Hepatocyte (in vitro differentiated cells): ENCODE measurements around the gene MED13L. TPM values are rescaled to one million over a fixed set of nuclear protein-coding genes. Genes with fewer than 3 reads are reported as not detected.

Experiments
- DNase-seq: peaks from one replicate; pipeline ENCODE4 v3.0.0-alpha.2; 2016; ENCODE audit warnings: low spot score
- H2AFZ ChIP-seq: fragments of 200-600 bp; sonication (generic); 2 replicates; pipeline ENCODE4 v1.6.0; 2016; ENCODE audit warnings: antibody characterized with exemption, mild to moderate bottlenecking
- H3K27ac ChIP-seq: fragments of 200-600 bp; sonication (generic); 2 replicates; pipeline ENCODE4 v1.5.1; 2016; ENCODE audit warnings: mild to moderate bottlenecking
- H3K27me3 ChIP-seq: fragments of 200-600 bp; sonication (generic); 2 replicates; pipeline ENCODE4 v1.6.1; 2016
- H3K36me3 ChIP-seq: fragments of 200-600 bp; sonication (generic); replicated peaks from 2 replicates; pipeline ENCODE4 v1.5.1; 2016; ENCODE audit warnings: low read depth; ENCODE audit not compliant: insufficient read depth
- H3K4me1 ChIP-seq: fragments of 200-600 bp; sonication (generic); 2 replicates; pipeline ENCODE4 v1.5.1; 2016; ENCODE audit warnings: mild to moderate bottlenecking, moderate library complexity; ENCODE audit not compliant: insufficient read depth
- H3K4me2 ChIP-seq: fragments of 200-600 bp; sonication (generic); 2 replicates; pipeline ENCODE4 v1.6.0; 2016
- H3K4me3 ChIP-seq: fragments of 200-600 bp; sonication (generic); 2 replicates; pipeline ENCODE4 v1.5.1; 2016; ENCODE audit warnings: mild to moderate bottlenecking
- H3K79me2 ChIP-seq: fragments of 200-600 bp; sonication (generic); 2 replicates; pipeline ENCODE4 v1.6.0; 2017; ENCODE audit warnings: mild to moderate bottlenecking
- H3K9me2 ChIP-seq: fragments of 200-600 bp; sonication (generic); replicated peaks from 2 replicates; pipeline ENCODE4 v1.6.0; 2017; ENCODE audit warnings: mild to moderate bottlenecking; ENCODE audit not compliant: insufficient read depth
- H3K9me3 ChIP-seq: fragments of 200-600 bp; sonication (generic); 2 replicates; pipeline ENCODE4 v1.5.1; 2016; ENCODE audit warnings: low read depth, mild to moderate bottlenecking
- H4K20me1 ChIP-seq: fragments of 200-600 bp; sonication (generic); 2 replicates; pipeline ENCODE4 v1.6.0; 2016; ENCODE audit warnings: mild to moderate bottlenecking; ENCODE audit not compliant: insufficient read depth, poor library complexity, severe bottlenecking
- CTCF ChIP-seq: fragments of 200-600 bp; sonication (generic); IDR thresholded peaks from 2 replicates; pipeline ENCODE4 v1.5.1; 2016; ENCODE audit warnings: antibody characterized with exemption, mild to moderate bottlenecking; ENCODE audit not compliant: poor library complexity
- EZH2 ChIP-seq: fragments of 200-600 bp; sonication (generic); IDR thresholded peaks from 2 replicates; pipeline ENCODE4 v1.6.1; 2016; ENCODE audit warnings: antibody characterized with exemption, mild to moderate bottlenecking, borderline replicate concordance
- EZH2phosphoT487 ChIP-seq: fragments of 200-600 bp; sonication (generic); IDR thresholded peaks from one replicate; pipeline ENCODE4 v1.6.1; 2018; ENCODE audit warnings: antibody characterized with exemption, mild to moderate bottlenecking, low read depth, moderate library complexity; ENCODE audit not compliant: unreplicated experiment, severe bottlenecking
- WGBS: methylation state at CpG from one replicate; pipeline ENCODE4 v1.1.6; 2016; ENCODE audit warnings: low lambda C conversion rate; ENCODE audit errors: missing lambda C conversion rate; 5-methylcytosine and 5-hydroxymethylcytosine counted together
- polyA plus RNA-seq: library from polyadenylated mRNA; unstranded; fragments of >200 nt; fragmentation: Nextera tagmentation; extraction: Ambion mirVana; gene quantifications from 2 replicates; pipeline ENCODE4 v1.2.1, GENCODE V29; 2016
- total RNA-seq: library from RNA; depleted of rRNA; stranded (reverse); fragments of >200 nt; gene quantifications from 2 replicates; pipeline ENCODE4 v1.2.3, GENCODE V29; 2014

MED13L gene
- total and polyA plus RNA-seq, 2 experiments from 2014 or later: 23.7 to 135 TPM

- WGBS: 75% methylated on average over 5 of the region's 5 CpGs
- Histone ChIP-seq H3K4me2 (no peak overlapping the region), H3K27ac (no peak overlapping the region), H3K4me1 (peaks cover 20% of the 10 kb centered on the region), H2AFZ (no peak overlapping the region), H3K4me3 (no peak overlapping the region), H3K27me3 (no peaks in the 10 kb centered on the region), H3K9me3 (no peaks in the 10 kb centered on the region), H3K9me2 (no peaks in the 10 kb centered on the region), H3K79me2 (peaks cover 99% of the 10 kb centered on the region), H4K20me1 (peaks cover 91% of the 10 kb centered on the region), H3K36me3 (no peaks in the 10 kb centered on the region)
- DNase-seq: no peak
- no peak for TF ChIP-seq EZH2
- TF ChIP-seq EZH2phosphoT487: no peak
- TF ChIP-seq CTCF: no peak
Measured at GRCh38 chr12:116150452-116150851, 127.0 kb downstream of the MED13L start.

- Histone ChIP-seq H3K36me3 (no peaks in the 10 kb centered on the region), H3K9me3 (no peaks in the 10 kb centered on the region), H3K4me1 (peaks cover 20% of the 10 kb centered on the region), H4K20me1 (peaks cover 91% of the 10 kb centered on the region), H2AFZ (no peak overlapping the region), H3K9me2 (no peaks in the 10 kb centered on the region), H3K4me2 (no peak overlapping the region), H3K4me3 (no peak overlapping the region), H3K27ac (no peak overlapping the region), H3K27me3 (no peaks in the 10 kb centered on the region), H3K79me2 (peaks cover 99% of the 10 kb centered on the region)
- 79% methylated on average over 4 of the region's 4 CpGs for WGBS
- TF ChIP-seq EZH2 (no peak), CTCF (no peak), EZH2phosphoT487 (no peak)
- DNase-seq: no peak
Measured at GRCh38 chr12:116150001-116150400, 127.5 kb downstream of the MED13L start.

- 94% methylated on average over 3 of the region's 3 CpGs for WGBS
- no peak overlapping the region for H2AFZ ChIP-seq
- no peak overlapping the region for H3K4me2 ChIP-seq
- H3K36me3 ChIP-seq: no peaks in the 10 kb centered on the region
- TF ChIP-seq EZH2phosphoT487 (no peak), EZH2 (no peak), CTCF (no peak)
- no peaks in the 10 kb centered on the region for H3K9me3 ChIP-seq
- no peaks in the 10 kb centered on the region for H3K27me3 ChIP-seq
- no peak for DNase-seq
- H3K79me2 ChIP-seq: peaks cover 99% of the 10 kb centered on the region
- H3K9me2 ChIP-seq: no peaks in the 10 kb centered on the region
- H3K4me1 ChIP-seq: peaks cover 22% of the 10 kb centered on the region
- peaks cover 91% of the 10 kb centered on the region for H4K20me1 ChIP-seq
- H3K4me3 ChIP-seq: no peak overlapping the region
- H3K27ac ChIP-seq: no peak overlapping the region
Measured at GRCh38 chr12:116148844-116149243, 128.6 kb downstream of the MED13L start.

GRCh38 chr12:116146386-116146785, 131.1 kb downstream of the MED13L start:
- H3K4me2 ChIP-seq: no peak overlapping the region
- H3K9me3 ChIP-seq: no peaks in the 10 kb centered on the region
- H4K20me1 ChIP-seq: peaks cover 93% of the 10 kb centered on the region
- no peak for DNase-seq
- WGBS: 92% methylated on average over 8 of the region's 8 CpGs
- no peak for TF ChIP-seq CTCF
- TF ChIP-seq EZH2phosphoT487: no peak
- TF ChIP-seq EZH2: no peak
- no peak overlapping the region for H3K27ac ChIP-seq
- H3K27me3 ChIP-seq: no peaks in the 10 kb centered on the region
- H3K4me3 ChIP-seq: no peak overlapping the region
- no peaks in the 10 kb centered on the region for H3K36me3 ChIP-seq
- peaks cover 15% of the 10 kb centered on the region for H3K4me1 ChIP-seq
- H3K79me2 ChIP-seq: peaks cover 98% of the 10 kb centered on the region
- H3K9me2 ChIP-seq: no peaks in the 10 kb centered on the region
- no peak overlapping the region for H2AFZ ChIP-seq
